H9 (cell line): ENCODE measurements around the gene CHRM5. TPM values are rescaled to one million over a fixed set of nuclear protein-coding genes. Genes with fewer than 3 reads are reported as not detected.

ENCODE experiments used
- DNase-seq: peaks from one replicate; pipeline ENCODE4 v3.0.0-alpha.2; 2017
- H2AFZ ChIP-seq: one replicate; pipeline ENCODE4 v1.6.1; 2013; ENCODE audit warnings: mild to moderate bottlenecking, low read length, control low read depth, moderate library complexity
- H2AK5ac ChIP-seq: 2 replicates; pipeline ENCODE4 v1.6.1; 2013; ENCODE audit warnings: low read length, control low read depth, mixed read lengths; ENCODE audit not compliant: insufficient read length
- H2BK120ac ChIP-seq: one replicate; pipeline ENCODE4 v1.6.1; 2013; ENCODE audit warnings: low read depth, mild to moderate bottlenecking, low read length, control low read depth, inconsistent platforms; ENCODE audit not compliant: poor library complexity, severe bottlenecking
- H2BK12ac ChIP-seq: 2 replicates; pipeline ENCODE4 v1.6.1; 2013; ENCODE audit warnings: low read length, control low read depth, mixed read lengths, low read depth; ENCODE audit not compliant: insufficient read length
- H2BK15ac ChIP-seq: 2 replicates; pipeline ENCODE4 v1.6.1; 2013; ENCODE audit warnings: low read depth, low read length, control low read depth
- H2BK20ac ChIP-seq: one replicate; pipeline ENCODE4 v1.6.1; 2013; ENCODE audit warnings: low read depth, mild to moderate bottlenecking, low read length, control low read depth, inconsistent platforms; ENCODE audit not compliant: poor library complexity, severe bottlenecking
- H2BK5ac ChIP-seq: 2 replicates; pipeline ENCODE4 v1.6.1; 2013; ENCODE audit warnings: low read length, control low read depth, mixed read lengths; ENCODE audit not compliant: insufficient read length
- H3K14ac ChIP-seq: 2 replicates; pipeline ENCODE4 v1.6.1; 2013; ENCODE audit warnings: low read length, control low read depth; ENCODE audit not compliant: insufficient read depth
- H3K18ac ChIP-seq: 2 replicates; pipeline ENCODE4 v1.6.1; 2013; ENCODE audit warnings: low read depth, mild to moderate bottlenecking, mixed read lengths, low read length, control low read depth; ENCODE audit not compliant: insufficient read length
- H3K23ac ChIP-seq: 2 replicates; pipeline ENCODE4 v1.6.1; 2013; ENCODE audit warnings: low read length, control low read depth, mixed read lengths, low read depth; ENCODE audit not compliant: insufficient read length
- H3K23me2 ChIP-seq: 2 replicates; pipeline ENCODE4 v1.6.1; 2013; ENCODE audit warnings: low read depth, mild to moderate bottlenecking, mixed read lengths, low read length, control low read depth; ENCODE audit not compliant: insufficient read length, poor library complexity, severe bottlenecking
- H3K27ac ChIP-seq: 2 replicates; pipeline ENCODE4 v1.5.1; 2013; ENCODE audit warnings: low read length, control low read depth, mixed read lengths, low read depth; ENCODE audit not compliant: insufficient read length
- H3K27me3 ChIP-seq: 2 replicates; pipeline ENCODE4 v1.6.1; 2013; ENCODE audit warnings: low read length, control low read depth, inconsistent platforms; ENCODE audit not compliant: insufficient read depth
- H3K4ac ChIP-seq: 2 replicates; pipeline ENCODE4 v1.6.1; 2013; ENCODE audit warnings: low read depth, mild to moderate bottlenecking, control low read depth, inconsistent platforms, low read length, moderate library complexity
- H3K4me1 ChIP-seq: 2 replicates; pipeline ENCODE4 v1.6.1; 2013; ENCODE audit warnings: low read length, control low read depth, inconsistent platforms; ENCODE audit not compliant: insufficient read depth
- H3K4me2 ChIP-seq: 2 replicates; pipeline ENCODE4 v1.6.1; 2013; ENCODE audit warnings: low read length, control low read depth, mixed read lengths; ENCODE audit not compliant: insufficient read length, insufficient read depth
- H3K56ac ChIP-seq: 2 replicates; pipeline ENCODE4 v1.6.1; 2013; ENCODE audit warnings: low read depth, mild to moderate bottlenecking, mixed read lengths, low read length, control low read depth; ENCODE audit not compliant: insufficient read length
- H3K79me1 ChIP-seq: 2 replicates; pipeline ENCODE4 v1.6.1; 2013; ENCODE audit warnings: low read depth, mild to moderate bottlenecking, moderate library complexity, low read length, control low read depth, inconsistent platforms; ENCODE audit not compliant: insufficient read depth, poor library complexity, severe bottlenecking
- H3K79me2 ChIP-seq: 2 replicates; pipeline ENCODE4 v1.6.1; 2013; ENCODE audit warnings: low read length, control low read depth, inconsistent platforms; ENCODE audit not compliant: insufficient read depth
- H3K9ac ChIP-seq: 2 replicates; pipeline ENCODE4 v1.6.1; 2013; ENCODE audit warnings: low read length, control low read depth, mixed read lengths; ENCODE audit not compliant: insufficient read length; ENCODE audit errors: extremely low read depth
- H3K9me3 ChIP-seq: one replicate; pipeline ENCODE4 v1.6.1; 2013; ENCODE audit warnings: low read depth, low read length, inconsistent platforms; ENCODE audit not compliant: control insufficient read depth
- H3T11ph ChIP-seq: one replicate; pipeline ENCODE4 v1.6.1; 2013; ENCODE audit warnings: mild to moderate bottlenecking, low read length, control low read depth, inconsistent platforms
- H4K20me1 ChIP-seq: one replicate; pipeline ENCODE4 v1.6.1; 2013; ENCODE audit not compliant: control insufficient read depth, insufficient read length, insufficient read depth
- H4K5ac ChIP-seq: 2 replicates; pipeline ENCODE4 v1.6.1; 2013; ENCODE audit warnings: low read depth, mild to moderate bottlenecking, mixed read lengths, low read length, control low read depth; ENCODE audit not compliant: insufficient read length
- H4K8ac ChIP-seq: replicated peaks from 2 replicates; pipeline ENCODE4 v1.6.1; 2013; ENCODE audit warnings: low read length, control low read depth, mixed read lengths, low read depth; ENCODE audit not compliant: insufficient read length
- H4K91ac ChIP-seq: 2 replicates; pipeline ENCODE4 v1.6.1; 2013; ENCODE audit warnings: low read depth, mild to moderate bottlenecking, moderate library complexity, mixed read lengths, low read length, control low read depth; ENCODE audit not compliant: insufficient read length
- H3K27ac Mint-ChIP-seq, 3 experiments: 2 replicates in 2 of 3; 3 replicates in 1 of 3; pipeline ENCODE4 v1.8.0; 2020 to 2021; ENCODE audit warnings: mixed read lengths in 3 of 3, mild to moderate bottlenecking in 1 of 3, moderate library complexity in 1 of 3
- H3K27me3 Mint-ChIP-seq: 2 replicates; pipeline ENCODE4 v1.8.0; 2021; ENCODE audit warnings: low read depth, mild to moderate bottlenecking, moderate library complexity, mixed read lengths
- H3K36me3 Mint-ChIP-seq, 3 experiments: 2 replicates in 2 of 3; 3 replicates in 1 of 3; pipeline ENCODE4 v1.8.0; 2020 to 2021; ENCODE audit warnings: low read depth in 3 of 3, mixed read lengths in 3 of 3; ENCODE audit not compliant: insufficient read depth in 1 of 3
- H3K4me1 Mint-ChIP-seq, 2 experiments: 2 replicates each; pipeline ENCODE4 v1.8.0; 2020; ENCODE audit warnings: mixed read lengths in 2 of 2
- H3K4me3 Mint-ChIP-seq, 2 experiments: 2 replicates in 1 of 2; 3 replicates in 1 of 2; pipeline ENCODE4 v1.8.0; 2020 to 2021; ENCODE audit warnings: mild to moderate bottlenecking in 2 of 2, mixed read lengths in 2 of 2, moderate library complexity in 1 of 2
- H3K9me3 Mint-ChIP-seq, 2 experiments: 2 replicates in 1 of 2; 3 replicates in 1 of 2; pipeline ENCODE4 v1.8.0; 2020; ENCODE audit warnings: mild to moderate bottlenecking in 2 of 2, mixed read lengths in 2 of 2, moderate library complexity in 1 of 2
- WGBS: extraction: QIAGEN DNeasy Blood & Tissue Kit; methylation state at CpG from one replicate; pipeline ENCODE4 v1.1.7; 2013; ENCODE audit warnings: missing lambda C conversion rate, low lambda C conversion rate, mixed read lengths; ENCODE audit not compliant: insufficient read length; ENCODE audit errors: extremely low coverage; 5-methylcytosine and 5-hydroxymethylcytosine counted together
- total RNA-seq: library from RNA; stranded (reverse); gene quantifications from 2 replicates; pipeline ENCODE4 v1.2.1, GENCODE V29; 2021
- TF ChIP-seq, protein P1 (sequence below): fragments of 200-600 bp; sonication (generic); conservative IDR thresholded peaks from 3 replicates; pipeline ENCODE4 v1.8.0; 2021; ENCODE audit warnings: antibody characterized with exemption, mild to moderate bottlenecking

Gene CHRM5
- total RNA-seq, 1 experiment from 2014 or later = not detected

DNA sequence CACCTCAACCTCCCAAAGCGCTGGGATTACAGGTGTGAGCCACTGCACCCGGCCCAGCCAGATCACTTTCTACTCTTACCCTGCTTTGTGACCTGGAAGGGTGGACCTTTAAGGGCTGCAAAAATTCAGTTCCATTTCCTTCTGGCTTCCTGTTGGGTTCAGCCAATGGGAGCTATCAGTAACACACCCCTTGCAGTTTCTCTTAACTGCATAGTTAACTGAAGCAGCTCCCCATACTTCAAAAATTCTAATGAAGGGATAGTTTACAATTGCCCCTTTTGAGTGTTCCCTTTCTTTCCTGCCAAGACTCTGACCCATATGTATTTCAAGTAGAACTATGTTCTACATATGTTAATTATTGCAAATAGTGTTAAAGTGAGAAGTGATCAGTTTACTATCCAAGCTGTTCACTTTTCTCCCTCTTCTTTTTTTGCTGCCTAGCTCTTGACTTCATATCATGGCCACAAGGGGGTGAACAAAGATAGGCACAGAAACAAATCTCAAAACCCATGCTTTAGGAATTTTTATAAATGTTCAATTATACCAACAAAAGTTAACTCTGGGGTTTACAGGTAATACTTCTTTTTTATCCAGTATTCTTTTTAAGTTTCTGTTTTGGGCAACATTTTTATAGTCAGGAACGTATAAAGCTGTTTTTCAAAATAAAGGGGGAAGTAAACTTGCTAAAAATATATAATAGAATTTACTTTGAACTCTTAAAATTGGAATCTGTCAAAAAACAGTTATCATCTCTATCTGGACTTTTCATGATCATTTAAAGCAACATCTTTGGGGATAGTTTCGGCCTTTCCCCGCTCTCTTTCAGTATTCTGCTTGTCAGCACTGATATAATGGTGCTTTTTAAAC is 141.7 kb downstream of the CHRM5 start:
- Mint-ChIP-seq H3K27me3 (no peaks in the 10 kb centered on the region; the same call in 1 of the 2 replicates), H3K36me3 (no peaks in the 10 kb centered on the region), H3K4me3 (no peak overlapping the region), H3K9me3 (no peaks in the 10 kb centered on the region), H3K4me1 (peaks cover 6 to 8% of the 10 kb centered on the region in 2 experiments), H3K27ac (no peak overlapping the region)
- Histone ChIP-seq H2AK5ac (no peak overlapping the region), H3K4me2 (no peak overlapping the region), H2BK20ac (no peak overlapping the region), H3K4me1 (no peaks in the 10 kb centered on the region), H3T11ph (no peak overlapping the region), H3K56ac (no peak overlapping the region), H2BK12ac (no peak overlapping the region), H4K8ac (no peak overlapping the region), H2AFZ (no peak overlapping the region), H3K27me3 (no peaks in the 10 kb centered on the region), H3K79me2 (no peaks in the 10 kb centered on the region), H2BK15ac (no peak overlapping the region), H3K23ac (no peak overlapping the region), H3K23me2 (no peaks in the 10 kb centered on the region), H4K5ac (no peak overlapping the region), H2BK5ac (no peak overlapping the region), H4K91ac (no peak overlapping the region), H2BK120ac (no peak overlapping the region), H3K4ac (no peak overlapping the region), H3K9ac (no peak overlapping the region), H4K20me1 (no peaks in the 10 kb centered on the region), H3K9me3 (no peaks in the 10 kb centered on the region), H3K79me1 (no peaks in the 10 kb centered on the region), H3K18ac (no peak overlapping the region), H3K27ac (no peak overlapping the region), H3K14ac (no peak overlapping the region)
- no peak for DNase-seq
- WGBS = no CpG with 5 or more reads among the region's 5 CpGs
- TF ChIP-seq, protein P1, sequence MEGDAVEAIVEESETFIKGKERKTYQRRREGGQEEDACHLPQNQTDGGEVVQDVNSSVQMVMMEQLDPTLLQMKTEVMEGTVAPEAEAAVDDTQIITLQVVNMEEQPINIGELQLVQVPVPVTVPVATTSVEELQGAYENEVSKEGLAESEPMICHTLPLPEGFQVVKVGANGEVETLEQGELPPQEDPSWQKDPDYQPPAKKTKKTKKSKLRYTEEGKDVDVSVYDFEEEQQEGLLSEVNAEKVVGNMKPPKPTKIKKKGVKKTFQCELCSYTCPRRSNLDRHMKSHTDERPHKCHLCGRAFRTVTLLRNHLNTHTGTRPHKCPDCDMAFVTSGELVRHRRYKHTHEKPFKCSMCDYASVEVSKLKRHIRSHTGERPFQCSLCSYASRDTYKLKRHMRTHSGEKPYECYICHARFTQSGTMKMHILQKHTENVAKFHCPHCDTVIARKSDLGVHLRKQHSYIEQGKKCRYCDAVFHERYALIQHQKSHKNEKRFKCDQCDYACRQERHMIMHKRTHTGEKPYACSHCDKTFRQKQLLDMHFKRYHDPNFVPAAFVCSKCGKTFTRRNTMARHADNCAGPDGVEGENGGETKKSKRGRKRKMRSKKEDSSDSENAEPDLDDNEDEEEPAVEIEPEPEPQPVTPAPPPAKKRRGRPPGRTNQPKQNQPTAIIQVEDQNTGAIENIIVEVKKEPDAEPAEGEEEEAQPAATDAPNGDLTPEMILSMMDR = peak; percentile 82
